Fibroblast of skin of right biceps (primary cell): Measurements from ENCODE around the gene LRFN2.

Experiments
- DNase-seq: peaks from one replicate; pipeline ENCODE4 v3.0.0-alpha.2; 2013

LRFN2 gene

DNA sequence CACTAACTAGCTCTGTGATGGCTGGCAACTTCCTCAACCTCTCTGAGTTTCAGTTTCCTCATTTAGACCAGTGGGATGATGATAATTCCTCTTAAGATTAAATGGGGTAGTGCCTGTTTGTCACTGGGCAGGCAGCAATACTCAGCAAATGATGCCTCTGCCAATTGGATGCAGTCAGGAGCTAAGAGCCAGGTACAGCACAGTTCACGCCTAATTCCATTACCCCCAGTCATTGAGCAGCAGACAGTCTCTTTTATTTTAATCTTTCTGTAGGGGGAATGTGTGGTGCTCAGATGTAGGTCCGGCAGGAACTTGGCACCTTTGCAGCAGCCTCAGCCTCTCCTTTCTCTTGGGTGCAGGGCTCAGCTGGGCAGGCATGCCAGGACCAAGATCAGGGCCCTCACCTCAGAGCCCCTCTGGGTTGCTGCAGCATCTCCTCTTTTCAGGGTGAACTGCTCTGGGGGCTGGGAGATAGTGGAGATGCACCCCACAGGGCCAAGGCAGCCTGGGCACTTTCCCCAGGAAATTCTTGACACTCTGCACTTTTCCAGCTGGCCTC lies 243.8 kb downstream of the LRFN2 start:
- DNase-seq, result no peak

DNA sequence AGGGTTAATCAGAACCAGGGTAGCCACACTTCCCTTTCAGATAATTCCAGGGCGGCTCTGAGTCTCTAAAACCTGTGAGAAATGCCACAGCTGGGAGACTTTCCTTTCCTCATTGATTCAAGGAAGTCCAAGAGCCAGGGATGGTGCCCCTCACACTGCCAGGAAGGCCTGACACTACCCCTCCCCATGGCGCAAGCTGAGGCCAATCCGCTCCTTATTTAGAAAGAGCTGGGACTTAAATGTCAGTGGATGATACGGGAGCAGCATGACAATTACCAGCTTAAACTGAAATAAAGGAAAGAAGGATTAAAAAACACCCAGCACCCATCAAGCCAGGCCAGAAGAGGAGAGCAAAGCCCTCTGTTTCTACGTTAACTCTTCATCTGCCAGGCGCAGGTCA lies 244.4 kb downstream of the LRFN2 start:
- DNase-seq, result no peak

DNA sequence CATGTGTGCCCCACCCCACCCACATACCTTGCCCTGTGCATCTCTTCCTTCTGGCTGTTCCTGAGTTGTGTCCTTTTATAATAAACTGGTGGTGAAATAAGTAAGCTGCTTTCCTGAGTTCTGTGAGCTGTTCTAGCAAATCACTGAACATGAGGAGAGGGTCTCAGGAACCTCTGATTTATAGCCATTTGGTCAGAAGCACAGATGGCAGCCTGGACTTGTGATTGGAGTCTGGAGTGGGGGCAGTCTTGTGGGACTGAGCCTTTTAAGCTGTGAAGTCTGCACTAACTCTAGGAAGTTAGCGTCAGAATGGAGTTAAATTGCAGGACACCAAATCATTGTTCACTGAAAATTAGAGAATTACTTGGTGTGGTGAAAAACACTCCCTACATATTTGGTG lies 245.4 kb downstream of the LRFN2 start:
- DNase-seq, result no peak
